Measurements from ENCODE around the gene GGA2. TPM values are rescaled to one million over a fixed set of nuclear protein-coding genes. Genes with fewer than 3 reads are reported as not detected.

GGA2 gene
- total RNA-seq, 1 experiment from 2014 or later = 92.7 TPM

DNA sequence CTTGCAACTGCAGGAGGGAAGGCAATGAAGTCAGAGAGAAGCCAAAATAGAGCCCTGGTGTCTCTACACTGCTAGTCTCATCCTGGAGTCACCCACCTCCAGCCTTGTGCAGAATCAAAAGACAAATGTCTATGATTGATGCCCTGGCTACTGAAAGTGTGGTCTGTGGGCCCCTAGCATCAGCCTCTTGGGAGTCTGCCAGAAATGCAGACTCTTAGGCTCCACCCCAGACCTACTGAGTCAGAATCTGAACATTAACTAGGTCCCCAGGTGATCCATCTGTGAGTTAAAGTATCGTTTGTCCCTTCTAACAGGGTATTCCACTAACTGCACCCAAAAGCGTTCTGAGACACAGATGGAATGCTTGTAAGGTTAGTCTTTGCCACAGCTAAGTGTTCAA is 25.6 kb upstream of the GGA2 start:
- Mint-ChIP-seq H3K27me3 (ENCODE audit: insufficient read depth, unreplicated experiment) (no peaks in the 10 kb centered on the region), H3K9me3 (ENCODE audit: unreplicated experiment) (no peaks in the 10 kb centered on the region), H3K4me1 (ENCODE audit: low read depth, unreplicated experiment) (no peaks in the 10 kb centered on the region), H3K36me3 (ENCODE audit: insufficient read depth, unreplicated experiment) (peaks cover 18% of the 10 kb centered on the region), H3K4me3 (ENCODE audit: unreplicated experiment) (no peak overlapping the region), H3K27ac (ENCODE audit: unreplicated experiment) (no peak overlapping the region)
- H3K36me3 ChIP-seq (ENCODE audit: control insufficient read depth, insufficient read depth, low read length) = no peaks in the 10 kb centered on the region; the same call in 1 of the 2 replicates
- no peak overlapping the region for H3K4me3 ChIP-seq (ENCODE audit: low read depth, low read length)
- intact Hi-C loops (cut with micrococcal nuclease; ENCODE audit: unreplicated experiment) = no loop called here
- CTCF ChIA-PET = no interaction called here
- BruUV-seq (replicated peaks) = no TSS peak
- no peak for DNase-seq
- POLR2A ChIA-PET = no interaction called here
- H3K27me3 ChIP-seq (replicated peaks; ENCODE audit: control insufficient read depth, insufficient read depth, low read length) = no peaks in the 10 kb centered on the region
- TF ChIP-seq, protein P1, sequence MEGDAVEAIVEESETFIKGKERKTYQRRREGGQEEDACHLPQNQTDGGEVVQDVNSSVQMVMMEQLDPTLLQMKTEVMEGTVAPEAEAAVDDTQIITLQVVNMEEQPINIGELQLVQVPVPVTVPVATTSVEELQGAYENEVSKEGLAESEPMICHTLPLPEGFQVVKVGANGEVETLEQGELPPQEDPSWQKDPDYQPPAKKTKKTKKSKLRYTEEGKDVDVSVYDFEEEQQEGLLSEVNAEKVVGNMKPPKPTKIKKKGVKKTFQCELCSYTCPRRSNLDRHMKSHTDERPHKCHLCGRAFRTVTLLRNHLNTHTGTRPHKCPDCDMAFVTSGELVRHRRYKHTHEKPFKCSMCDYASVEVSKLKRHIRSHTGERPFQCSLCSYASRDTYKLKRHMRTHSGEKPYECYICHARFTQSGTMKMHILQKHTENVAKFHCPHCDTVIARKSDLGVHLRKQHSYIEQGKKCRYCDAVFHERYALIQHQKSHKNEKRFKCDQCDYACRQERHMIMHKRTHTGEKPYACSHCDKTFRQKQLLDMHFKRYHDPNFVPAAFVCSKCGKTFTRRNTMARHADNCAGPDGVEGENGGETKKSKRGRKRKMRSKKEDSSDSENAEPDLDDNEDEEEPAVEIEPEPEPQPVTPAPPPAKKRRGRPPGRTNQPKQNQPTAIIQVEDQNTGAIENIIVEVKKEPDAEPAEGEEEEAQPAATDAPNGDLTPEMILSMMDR (IDR thresholded peaks at IDR 0.05; ENCODE audit: insufficient read depth in 1 of 2, low read depth in 1 of 2, low read length in 1 of 2, severe bottlenecking in 1 of 2, unreplicated experiment in 1 of 2) = no peak
- no peaks in the 10 kb centered on the region for H3K4me1 ChIP-seq
- H3K9me3 ChIP-seq = no peaks in the 10 kb centered on the region

DNA sequence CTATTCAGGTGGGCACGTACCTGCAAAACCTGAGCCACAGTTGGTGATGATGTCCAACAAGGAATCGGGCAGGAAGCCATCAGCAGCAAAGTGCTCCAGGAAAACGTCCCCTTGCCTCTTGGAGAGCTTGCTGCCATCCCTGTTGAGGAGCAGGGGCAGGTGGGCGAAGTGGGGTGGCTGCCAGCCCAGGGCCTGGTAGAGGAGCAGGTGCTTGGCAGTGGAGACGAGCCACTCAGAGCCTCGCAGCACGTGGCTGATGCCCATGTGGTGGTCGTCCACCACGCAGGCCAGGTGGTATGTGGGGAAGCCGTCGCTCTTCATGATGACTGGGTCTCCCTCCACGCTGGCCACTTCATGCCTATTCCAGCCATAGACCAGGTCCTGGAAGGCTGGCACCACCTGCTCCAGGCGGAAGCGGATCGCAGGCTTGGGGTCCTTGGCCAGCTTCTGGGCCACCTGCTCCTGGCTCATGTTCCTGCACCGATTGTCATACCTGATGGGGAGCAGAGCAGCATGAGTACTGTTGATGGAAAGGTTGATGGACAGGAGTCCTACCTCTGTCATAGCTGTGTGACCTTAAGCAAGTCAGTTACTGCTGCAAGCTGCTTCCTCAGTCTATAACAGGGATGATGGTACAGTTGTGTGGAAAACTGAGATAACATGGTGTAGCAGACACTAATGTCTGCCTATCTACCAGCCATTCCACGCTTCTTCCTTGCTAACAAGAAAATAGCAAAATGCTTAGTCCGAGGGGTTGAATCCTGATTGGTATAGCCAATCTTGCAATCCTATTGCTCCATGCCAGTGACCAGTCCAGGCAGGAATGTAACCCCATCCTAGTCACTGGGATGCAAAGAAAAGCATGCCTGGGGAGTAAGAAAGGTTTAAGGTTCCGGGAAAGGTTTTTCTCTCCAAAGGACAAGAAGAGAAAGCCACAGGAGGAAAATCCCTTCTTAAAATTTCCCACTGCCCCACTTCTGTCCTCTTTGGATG is 24.9 kb upstream of the GGA2 start:
- TF ChIP-seq, protein P1 (IDR thresholded peaks at IDR 0.05; ENCODE audit: insufficient read depth in 1 of 2, low read depth in 1 of 2, low read length in 1 of 2, severe bottlenecking in 1 of 2, unreplicated experiment in 1 of 2) = no peak
- DNase-seq = no peak
- ChIA-PET CTCF (no interaction called here), POLR2A (no interaction called here)
- H3K36me3 ChIP-seq (ENCODE audit: control insufficient read depth, insufficient read depth, low read length) = no peaks in the 10 kb centered on the region; the same call in 1 of the 2 replicates
- no peaks in the 10 kb centered on the region for H3K27me3 ChIP-seq (replicated peaks; ENCODE audit: control insufficient read depth, insufficient read depth, low read length)
- no peaks in the 10 kb centered on the region for H3K9me3 ChIP-seq
- no peak overlapping the region for H3K27ac Mint-ChIP-seq (ENCODE audit: unreplicated experiment)
- H3K4me3 ChIP-seq (ENCODE audit: low read depth, low read length) = no peak overlapping the region
- peaks cover 18% of the 10 kb centered on the region for H3K36me3 Mint-ChIP-seq (ENCODE audit: insufficient read depth, unreplicated experiment)
- no peaks in the 10 kb centered on the region for H3K9me3 Mint-ChIP-seq (ENCODE audit: unreplicated experiment)
- intact Hi-C loops (cut with micrococcal nuclease; ENCODE audit: unreplicated experiment) = no loop called here
- H3K4me1 ChIP-seq = no peaks in the 10 kb centered on the region
- no TSS peak for BruUV-seq (replicated peaks)
- no peak overlapping the region for H3K4me3 Mint-ChIP-seq (ENCODE audit: unreplicated experiment)
- H3K4me1 Mint-ChIP-seq (ENCODE audit: low read depth, unreplicated experiment) = no peaks in the 10 kb centered on the region
- no peaks in the 10 kb centered on the region for H3K27me3 Mint-ChIP-seq (ENCODE audit: insufficient read depth, unreplicated experiment)

DNA sequence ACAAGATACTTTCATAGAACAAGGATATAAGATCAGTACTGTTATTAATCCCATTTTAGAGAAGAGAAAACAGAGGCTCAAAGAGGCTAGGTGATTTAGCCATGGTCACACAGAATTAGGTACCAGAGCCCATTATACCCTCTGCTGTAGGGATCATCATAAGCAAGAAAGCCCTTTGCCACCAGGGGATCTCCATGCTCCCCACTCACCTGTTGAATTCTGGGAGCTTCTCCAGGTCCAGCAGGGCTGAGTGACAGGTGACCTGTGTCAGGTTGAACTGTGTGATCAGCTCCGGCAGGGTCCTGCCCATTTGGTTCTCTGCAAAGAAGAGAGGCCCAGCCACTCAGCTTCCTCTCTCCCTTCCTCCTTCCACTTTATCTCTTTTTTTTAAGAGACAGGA is 22.2 kb upstream of the GGA2 start:
- intact Hi-C loops (cut with micrococcal nuclease; ENCODE audit: unreplicated experiment) = no loop called here
- no peak overlapping the region for H3K4me3 ChIP-seq (ENCODE audit: low read depth, low read length)
- BruUV-seq (replicated peaks) = no TSS peak
- no peaks in the 10 kb centered on the region; the same call in 1 of the 2 replicates for H3K36me3 ChIP-seq (ENCODE audit: control insufficient read depth, insufficient read depth, low read length)
- no peaks in the 10 kb centered on the region for H3K4me1 Mint-ChIP-seq (ENCODE audit: low read depth, unreplicated experiment)
- H3K27me3 Mint-ChIP-seq (ENCODE audit: insufficient read depth, unreplicated experiment) = no peaks in the 10 kb centered on the region
- no peaks in the 10 kb centered on the region for H3K27me3 ChIP-seq (replicated peaks; ENCODE audit: control insufficient read depth, insufficient read depth, low read length)
- CTCF ChIA-PET = no interaction called here
- H3K4me3 Mint-ChIP-seq (ENCODE audit: unreplicated experiment) = no peak overlapping the region
- POLR2A ChIA-PET = no interaction called here
- peaks cover 12% of the 10 kb centered on the region for H3K36me3 Mint-ChIP-seq (ENCODE audit: insufficient read depth, unreplicated experiment)
- no peaks in the 10 kb centered on the region for H3K9me3 ChIP-seq
- H3K27ac Mint-ChIP-seq (ENCODE audit: unreplicated experiment) = no peak overlapping the region
- no peaks in the 10 kb centered on the region for H3K4me1 ChIP-seq
- TF ChIP-seq, protein P1 (IDR thresholded peaks at IDR 0.05; ENCODE audit: insufficient read depth in 1 of 2, low read depth in 1 of 2, low read length in 1 of 2, severe bottlenecking in 1 of 2, unreplicated experiment in 1 of 2) = no peak
- no peaks in the 10 kb centered on the region for H3K9me3 Mint-ChIP-seq (ENCODE audit: unreplicated experiment)
- DNase-seq = no peak
